GM18519 (cell line): ENCODE data around the gene RPL21.
"Not testable (repeated sequence)": the region's sequence is repeated elsewhere in the genome, so short reads cannot be mapped to it uniquely, and the experiment has no call there.

Experiments
- ATAC-seq: cut with Tn5 transposase; IDR thresholded peaks from one replicate; pipeline ENCODE4 v1.9.1; 2021; ENCODE audit warnings: mild to moderate bottlenecking, moderate library complexity; ENCODE audit not compliant: unreplicated experiment, low FRiP score

The RPL21 gene

GRCh38 chr13:27251166-27252091 is at the start of gene RPL21:
Gene RPL21, plus strand, starts transcription at chr13:27251558. Its CDS starts 2,219 bp downstream, at chr13:27253777.
- peak; percentile 78 for ATAC-seq

DNA sequence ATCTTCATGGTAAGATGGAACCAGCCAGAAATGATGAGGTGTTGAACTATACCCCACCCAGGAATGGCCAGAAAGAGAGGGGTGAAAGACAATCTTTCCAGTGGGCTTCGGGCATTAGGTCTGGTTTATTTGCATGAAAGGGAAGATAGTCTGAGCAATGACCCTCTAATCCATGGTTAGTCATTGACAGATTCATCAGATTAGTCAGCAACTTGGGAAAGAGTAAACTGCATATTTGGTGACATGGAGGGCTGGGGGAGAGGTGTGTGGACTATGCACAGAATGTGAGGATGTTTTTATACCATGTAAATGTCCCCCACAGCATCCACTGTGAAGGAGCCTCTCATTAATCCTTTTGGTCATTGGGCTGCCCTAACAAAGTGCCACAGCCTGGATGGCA is 49.7 kb upstream of the RPL21 start:
- ATAC-seq = no peak

DNA sequence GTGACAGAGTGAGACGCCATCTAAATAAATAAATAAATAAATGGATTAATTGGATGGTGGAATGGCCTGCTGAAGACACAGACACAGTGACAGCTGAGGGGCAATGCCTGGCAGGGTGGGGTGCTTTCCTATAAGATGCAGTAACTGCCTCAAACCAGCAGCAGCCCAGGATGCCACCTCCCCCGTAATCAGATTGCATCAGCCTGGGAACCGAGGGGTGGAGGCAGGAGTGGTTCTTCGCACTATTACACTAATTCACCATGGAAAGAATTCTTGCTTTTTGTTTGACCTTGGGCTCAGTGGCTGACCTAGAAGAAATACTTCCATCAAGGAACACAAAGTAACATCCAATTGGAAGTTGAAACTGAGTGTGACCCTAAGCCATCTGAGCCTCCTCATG is 48.2 kb upstream of the RPL21 start:
- no peak for ATAC-seq

DNA sequence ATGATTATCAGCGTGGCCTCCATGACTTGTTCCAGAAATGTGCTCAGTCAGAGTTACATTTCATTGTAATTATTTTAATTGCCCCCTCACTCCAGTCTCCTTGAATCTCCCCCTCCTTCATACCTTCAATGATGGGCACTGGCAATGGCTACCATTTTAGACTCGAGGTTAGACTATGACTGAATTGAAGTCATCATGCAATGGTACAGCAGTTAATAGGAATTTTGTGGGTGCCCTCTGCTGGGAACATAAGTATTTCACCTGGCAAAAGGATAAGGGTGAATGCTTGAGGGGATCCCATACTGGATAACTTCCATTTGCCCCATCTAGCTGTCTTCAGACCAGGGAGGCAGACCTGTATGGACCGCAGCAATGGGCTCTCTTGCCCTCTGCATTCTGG is 47.5 kb upstream of the RPL21 start:
- ATAC-seq = no peak

GRCh38 chr13:27208514-27208913 is 42.8 kb upstream of the RPL21 start:
- ATAC-seq = no peak

DNA sequence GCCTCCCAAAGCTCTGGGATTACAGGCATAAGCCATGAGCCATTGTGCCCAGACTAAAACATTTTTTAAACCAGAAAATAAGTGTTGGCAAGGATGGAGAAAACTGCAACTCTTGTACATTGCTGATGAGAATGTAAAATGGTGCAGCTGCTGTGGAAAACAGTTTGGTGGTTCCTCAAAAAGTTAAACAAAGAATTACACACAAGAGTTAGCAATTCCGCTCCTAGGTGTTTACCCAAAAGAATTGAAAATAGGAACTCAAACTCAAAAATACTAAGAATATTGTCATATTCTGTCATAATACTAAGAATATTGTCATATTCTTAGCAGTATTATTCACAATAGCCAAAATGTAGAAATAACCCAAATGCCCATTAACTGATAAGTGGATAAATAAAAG is 40.1 kb upstream of the RPL21 start:
- no peak for ATAC-seq

GRCh38 chr13:27211771-27212364 is 39.5 kb upstream of the RPL21 start:
- no peak for ATAC-seq

GRCh38 chr13:27213386-27213785 is 38.0 kb upstream of the RPL21 start:
- ATAC-seq = not testable (repeated sequence)

- not testable (repeated sequence) for ATAC-seq
Measured at GRCh38 chr13:27217791-27218190, 33.6 kb upstream of the RPL21 start.

- not testable (repeated sequence) for ATAC-seq
Measured at GRCh38 chr13:27218861-27219260, 32.5 kb upstream of the RPL21 start.

DNA sequence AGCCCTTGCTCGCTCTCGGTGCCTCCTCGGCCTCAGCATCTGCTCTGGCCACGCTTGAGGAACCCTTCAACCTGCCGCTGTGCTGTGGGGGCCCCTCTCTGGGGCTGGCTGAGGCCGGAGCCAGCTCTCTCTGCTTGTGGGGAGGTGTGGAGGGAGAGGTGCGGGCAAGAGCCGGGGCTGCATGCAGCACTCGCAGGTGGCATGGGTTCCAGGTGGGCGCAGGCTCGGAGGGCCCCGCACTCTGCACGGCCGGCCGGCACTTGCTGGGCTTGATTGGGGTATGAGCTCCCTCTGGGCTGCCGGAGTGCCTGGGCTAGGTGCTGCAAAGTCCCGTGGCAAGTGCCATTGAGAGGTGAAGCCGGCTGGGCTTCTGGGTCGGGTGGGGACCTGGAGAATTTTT is 31.7 kb upstream of the RPL21 start:
- no peak for ATAC-seq

- not testable (repeated sequence) for ATAC-seq
Measured at GRCh38 chr13:27222100-27222499, 29.3 kb upstream of the RPL21 start.

DNA sequence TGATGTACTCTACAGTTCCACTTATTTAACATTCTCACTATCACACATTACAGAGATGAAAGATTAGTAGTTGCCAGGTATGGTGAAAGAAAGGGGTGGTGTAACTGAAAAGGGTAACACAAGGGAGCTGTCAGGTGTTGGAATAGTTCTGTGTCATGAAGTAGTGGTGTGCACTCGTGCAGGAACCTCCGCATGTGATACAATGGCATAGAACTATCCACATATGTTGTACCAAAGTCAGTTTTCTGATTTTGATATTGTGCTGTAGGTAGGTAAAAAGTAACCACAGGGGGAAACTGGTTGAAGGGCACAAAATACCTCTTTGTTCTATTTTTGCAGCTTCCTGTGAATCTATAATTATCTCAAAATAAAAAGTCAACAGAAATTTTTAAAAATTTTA is 24.4 kb upstream of the RPL21 start:
- ATAC-seq = no peak

DNA sequence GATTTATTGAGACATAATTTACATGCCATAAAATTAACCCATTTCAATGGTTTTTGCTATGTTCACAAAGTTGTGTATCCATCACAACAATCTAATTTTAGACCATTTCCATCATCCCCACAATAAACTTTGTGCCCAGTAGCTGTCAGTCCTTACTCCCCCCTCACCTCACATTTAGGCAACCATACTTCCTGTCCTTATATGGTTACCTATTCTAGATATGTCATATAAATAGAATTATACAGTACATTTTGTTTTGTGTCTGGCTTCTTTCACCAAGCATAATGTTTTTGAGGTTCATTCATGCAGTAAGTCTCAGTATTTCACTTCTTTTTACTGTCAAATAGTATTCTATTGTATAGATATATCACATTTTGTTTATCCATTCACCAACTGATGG is 23.2 kb upstream of the RPL21 start:
- ATAC-seq = no peak

- ATAC-seq = no peak
Measured at GRCh38 chr13:27229642-27230041, 21.7 kb upstream of the RPL21 start.

DNA sequence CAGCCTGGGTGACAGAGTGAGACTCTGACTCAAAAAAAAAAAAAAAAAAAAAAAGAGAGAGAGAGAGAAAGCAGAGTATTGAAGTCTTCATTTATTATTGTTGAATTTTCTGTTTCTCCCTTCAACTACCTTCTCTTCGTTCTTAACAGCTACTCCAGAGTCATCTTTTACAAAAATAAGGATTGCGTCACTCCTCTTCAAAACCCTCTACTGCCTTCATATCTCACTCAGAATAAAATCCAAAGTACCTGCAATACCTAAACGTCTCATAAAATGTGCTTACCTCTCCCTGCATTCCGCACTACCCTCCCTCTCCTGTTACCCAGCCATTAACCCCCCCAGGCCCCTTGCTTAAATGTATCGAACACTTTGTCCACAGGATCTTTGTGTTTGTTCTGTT is 17.4 kb upstream of the RPL21 start:
- no peak for ATAC-seq

GRCh38 chr13:27236478-27236877 is 14.9 kb upstream of the RPL21 start:
- no peak for ATAC-seq

DNA sequence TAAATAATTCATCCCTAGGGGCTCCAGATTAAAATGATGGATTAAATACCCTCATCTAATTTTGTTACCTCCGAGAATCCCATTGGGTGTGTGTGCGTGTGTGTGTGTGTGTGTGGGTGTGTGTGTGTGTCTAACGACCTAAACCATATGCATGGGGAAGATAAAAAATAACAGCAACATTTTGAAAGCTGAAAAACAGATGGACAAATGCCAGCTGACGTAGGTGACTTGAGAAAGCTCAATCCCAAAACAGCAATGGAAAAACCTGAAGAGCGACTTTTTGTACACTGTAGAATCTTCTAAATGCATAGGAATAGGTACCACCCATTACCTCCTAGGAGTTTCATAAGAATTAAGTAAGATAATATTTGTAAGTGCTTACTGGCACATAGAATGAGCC is 8.7 kb upstream of the RPL21 start:
- ATAC-seq = no peak

DNA sequence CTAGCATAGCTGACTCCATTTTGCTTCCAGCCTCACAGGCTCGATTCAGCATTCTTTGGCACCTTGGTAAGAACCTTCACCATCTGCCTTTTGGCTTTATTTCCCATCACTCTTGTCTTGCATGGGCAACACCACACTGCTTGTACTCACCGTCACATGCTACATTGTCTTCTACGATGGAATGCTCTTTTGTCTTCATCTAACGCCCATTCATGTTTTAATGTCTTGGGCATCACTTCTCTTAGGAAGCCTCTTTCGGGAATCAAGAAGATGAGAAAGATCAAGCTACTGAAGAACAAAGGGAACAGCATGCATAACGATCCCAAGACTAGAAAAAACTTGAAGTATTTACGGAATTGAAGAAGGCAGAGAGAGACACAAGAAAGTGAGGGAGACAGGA is 5.7 kb upstream of the RPL21 start:
- no peak for ATAC-seq

DNA sequence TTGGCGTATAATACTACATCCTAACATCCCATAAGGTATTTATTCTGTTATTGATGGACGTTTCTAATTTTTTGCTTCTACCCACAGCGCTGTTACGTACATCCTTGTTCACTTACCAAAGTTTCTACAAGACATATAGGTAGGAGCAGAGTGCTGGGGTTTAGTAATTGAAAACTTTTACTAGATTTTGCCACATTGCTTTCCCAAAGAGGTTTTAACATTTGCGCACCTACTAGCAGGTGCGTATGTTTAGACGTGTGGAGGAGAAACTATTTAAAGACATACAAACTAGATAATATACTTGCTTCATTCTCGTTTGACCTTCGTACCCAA is 559 bp upstream of the RPL21 start:
- ATAC-seq = no peak

GRCh38 chr13:27252467-27252866 is 1.1 kb downstream of the RPL21 start:
- ATAC-seq = no peak

DNA sequence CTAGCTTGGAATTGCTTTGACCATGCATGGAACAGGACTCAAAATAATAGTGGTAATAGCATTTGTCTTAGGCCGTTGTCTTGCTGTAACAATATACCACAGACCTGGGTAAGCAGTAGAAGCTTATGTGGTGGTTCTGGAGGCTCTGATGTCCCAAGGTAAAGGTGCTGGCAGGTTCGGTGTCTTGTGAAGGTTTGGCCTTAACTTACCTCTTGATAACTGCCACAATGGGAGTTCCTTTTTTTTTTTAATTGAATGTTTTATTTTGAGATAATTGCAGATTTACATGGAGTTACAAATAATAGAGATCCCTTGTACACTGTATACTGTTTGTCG is 5.8 kb downstream of the RPL21 start:
- ATAC-seq = no peak
